NCI-H1436 (cell line): Measurements from ENCODE around the gene MITF.
A peak's percentile ranks its signal among the peaks of the same experiment; 100 is the strongest.

Experiments
- DNase-seq: peaks from one replicate; lab custom pipeline; 2025; lab: John Stamatoyannopoulos, UW

The MITF gene

GRCh38 chr3:69739204-69740102 is at the start of gene MITF:
Gene MITF, plus strand, starts transcription at chr3:69739464. Its CDS starts 134 bp downstream, at chr3:69739598.
- peak; percentile 10 for DNase-seq

- no peak for DNase-seq
These were observed 47.4 kb upstream of the MITF start for GRCh38 chr3:69691860-69692259.

GRCh38 chr3:69692761-69693160 is 46.5 kb upstream of the MITF start:
- DNase-seq: no peak

GRCh38 chr3:69695443-69695842 is 43.8 kb upstream of the MITF start:
- no peak for DNase-seq

GRCh38 chr3:69695933-69696332 is 43.3 kb upstream of the MITF start:
- DNase-seq: no peak

GRCh38 chr3:69696367-69696766 is 42.9 kb upstream of the MITF start:
- DNase-seq: no peak

- DNase-seq: no peak
These were observed 41.9 kb upstream of the MITF start for GRCh38 chr3:69697381-69697780.

GRCh38 chr3:69698728-69699127 is 40.5 kb upstream of the MITF start:
- no peak for DNase-seq

- DNase-seq: no peak
These were observed 40.1 kb upstream of the MITF start for GRCh38 chr3:69699183-69699582.

- DNase-seq: no peak
These were observed 38.3 kb upstream of the MITF start for GRCh38 chr3:69700949-69701348.

- DNase-seq: no peak
These were observed 28.9 kb upstream of the MITF start for GRCh38 chr3:69710153-69710977.

- no peak for DNase-seq
These were observed 27.0 kb upstream of the MITF start for GRCh38 chr3:69712269-69712668.

GRCh38 chr3:69712933-69713332 is 26.3 kb upstream of the MITF start:
- DNase-seq: no peak

GRCh38 chr3:69715204-69715603 is 24.1 kb upstream of the MITF start:
- no peak for DNase-seq

GRCh38 chr3:69716119-69716518 is 23.1 kb upstream of the MITF start:
- DNase-seq: no peak

- DNase-seq: no peak
These were observed 20.2 kb upstream of the MITF start for GRCh38 chr3:69718866-69719586.

- no peak for DNase-seq
These were observed 19.6 kb upstream of the MITF start for GRCh38 chr3:69719587-69720122.

- no peak for DNase-seq
These were observed 18.4 kb upstream of the MITF start for GRCh38 chr3:69720824-69721223.

GRCh38 chr3:69723389-69723788 is 15.9 kb upstream of the MITF start:
- no peak for DNase-seq

- DNase-seq: no peak
These were observed 14.4 kb upstream of the MITF start for GRCh38 chr3:69724722-69725435.

- no peak for DNase-seq
These were observed 13.2 kb upstream of the MITF start for GRCh38 chr3:69725994-69726571.
